IMR-90 (cell line): Measurements from ENCODE around the gene GGT6. TPM values are rescaled to one million over a fixed set of nuclear protein-coding genes. Genes with fewer than 3 reads are reported as not detected.

Experiments used
- ATAC-seq: fragments of 200-7000 bp; cut with Tn5 transposase; 2 replicates; pipeline ENCODE4 v1.9.1; 2020; ENCODE audit warnings: low read depth, mild to moderate bottlenecking, moderate library complexity
- BruUV-seq: library from RNA; stranded (reverse); fragments of 400-500 nt; replicated peaks from 2 replicates; lab custom pipeline; 2021; lab: Mats Ljungman, UMichigan
- CTCF ChIA-PET: fragments of 300-600 bp; formaldehyde crosslinking; extraction: SDS; loops from one replicate; lab custom pipeline; 2021; ENCODE audit warnings: antibody characterized with exemption; lab: Yijun Ruan, JAX
- POLR2A ChIA-PET: fragments of 300-600 bp; sonication (Branson Sonifier 250); formaldehyde crosslinking; loops from one replicate; lab custom pipeline; 2022; ENCODE audit warnings: antibody characterized with exemption; ENCODE audit not compliant: unreplicated experiment; lab: Charles Lee
- DNase-seq: peaks from one replicate; pipeline ENCODE4 v3.0.0; 2013
- H2AFZ ChIP-seq: replicated peaks from 2 replicates; pipeline ENCODE3; 2013; ENCODE audit warnings: low read length, mild to moderate bottlenecking; ENCODE audit not compliant: poor library complexity
- H2AK5ac ChIP-seq: 2 replicates; pipeline ENCODE4 v1.6.1; 2013; ENCODE audit warnings: low read depth, low read length, inconsistent platforms
- H2AK9ac ChIP-seq: replicated peaks from 2 replicates; pipeline ENCODE3; 2013; ENCODE audit warnings: mild to moderate bottlenecking, low read depth, low read length, moderate library complexity; ENCODE audit not compliant: poor library complexity
- H2BK120ac ChIP-seq: 2 replicates; pipeline ENCODE4 v1.6.1; 2013; ENCODE audit warnings: low read depth, low read length, inconsistent platforms
- H2BK15ac ChIP-seq: 3 replicates; pipeline ENCODE4 v1.6.1; 2013; ENCODE audit warnings: low read depth, low read length, inconsistent platforms
- H2BK20ac ChIP-seq: 2 replicates; pipeline ENCODE4 v1.6.1; 2013; ENCODE audit warnings: low read depth, mild to moderate bottlenecking, inconsistent platforms, low read length, moderate library complexity
- H2BK5ac ChIP-seq: 2 replicates; pipeline ENCODE4 v1.6.1; 2013; ENCODE audit warnings: mild to moderate bottlenecking, low read depth, low read length, inconsistent platforms; ENCODE audit not compliant: poor library complexity, severe bottlenecking
- H3K14ac ChIP-seq: replicated peaks from 2 replicates; pipeline ENCODE4 v1.6.1; 2013; ENCODE audit warnings: low read depth, low read length, inconsistent platforms
- H3K18ac ChIP-seq: 2 replicates; pipeline ENCODE4 v1.6.1; 2013; ENCODE audit warnings: low read depth, low read length, control low read depth
- H3K23ac ChIP-seq: 2 replicates; pipeline ENCODE4 v1.6.1; 2013; ENCODE audit warnings: low read depth, low read length, inconsistent platforms
- H3K27ac ChIP-seq: 2 replicates; pipeline ENCODE4 v1.5.1; 2013; ENCODE audit warnings: mild to moderate bottlenecking, control low read depth, low read length; ENCODE audit not compliant: insufficient read depth
- H3K27me3 ChIP-seq: 2 replicates; pipeline ENCODE4 v1.6.1; 2013; ENCODE audit warnings: low read length; ENCODE audit not compliant: control insufficient read depth, insufficient read depth
- H3K36me3 ChIP-seq: 2 replicates; pipeline ENCODE4 v1.6.1; 2013; ENCODE audit warnings: low read length, mixed read lengths; ENCODE audit not compliant: control insufficient read depth, insufficient read depth
- H3K4ac ChIP-seq: 2 replicates; pipeline ENCODE4 v1.6.1; 2013; ENCODE audit warnings: low read depth, low read length, inconsistent platforms
- H3K4me1 ChIP-seq: 2 replicates; pipeline ENCODE4 v1.6.1; 2013; ENCODE audit warnings: low read length, mixed read lengths; ENCODE audit not compliant: control insufficient read depth, insufficient read depth
- H3K4me2 ChIP-seq: 2 replicates; pipeline ENCODE4 v1.6.1; 2013; ENCODE audit warnings: low read depth, mild to moderate bottlenecking, control low read depth, low read length, moderate library complexity
- H3K4me3 ChIP-seq: 2 replicates; pipeline ENCODE4 v1.5.1; 2013; ENCODE audit warnings: low read depth, mild to moderate bottlenecking, control low read depth, low read length, moderate library complexity; ENCODE audit not compliant: insufficient read depth
- H3K56ac ChIP-seq: 2 replicates; pipeline ENCODE4 v1.6.1; 2013; ENCODE audit warnings: low read length, inconsistent platforms; ENCODE audit not compliant: insufficient read depth; ENCODE audit errors: extremely low read depth
- H3K79me1 ChIP-seq, 2 experiments: 2 replicates each; pipeline ENCODE4 v1.6.1; 2013; ENCODE audit warnings: low read length in 2 of 2, inconsistent platforms in 1 of 2, low read depth in 1 of 2
- H3K9ac ChIP-seq: 2 replicates; pipeline ENCODE4 v1.6.1; 2013; ENCODE audit warnings: low read depth, low read length, control low read depth
- H3K9me1 ChIP-seq: 2 replicates; pipeline ENCODE4 v1.6.1; 2013; ENCODE audit warnings: low read length, inconsistent platforms; ENCODE audit not compliant: insufficient read depth
- H3K9me3 ChIP-seq: 2 replicates; pipeline ENCODE4 v1.6.1; 2013; ENCODE audit warnings: low read length; ENCODE audit not compliant: control insufficient read depth, insufficient read depth
- H4K20me1 ChIP-seq: 2 replicates; pipeline ENCODE4 v1.6.1; 2013; ENCODE audit warnings: low read length, inconsistent platforms; ENCODE audit not compliant: insufficient read depth
- H4K5ac ChIP-seq: 2 replicates; pipeline ENCODE4 v1.6.1; 2013; ENCODE audit warnings: mild to moderate bottlenecking, low read depth, low read length, control low read depth
- H4K8ac ChIP-seq, 2 experiments: 2 replicates each; pipeline ENCODE4 v1.6.1; 2013; ENCODE audit warnings: low read depth in 2 of 2, low read length in 2 of 2, control low read depth in 1 of 2, inconsistent platforms in 1 of 2
- H4K91ac ChIP-seq: 2 replicates; pipeline ENCODE4 v1.6.1; 2013; ENCODE audit warnings: low read depth, low read length, inconsistent platforms; ENCODE audit not compliant: insufficient read depth
- BHLHE40 ChIP-seq: fragments of 150-350 bp; IDR thresholded peaks from 2 replicates; pipeline ENCODE4 v1.6.1; 2016; ENCODE audit warnings: mild to moderate bottlenecking, low read depth, low read length
- CEBPB ChIP-seq: IDR thresholded peaks from 2 replicates; pipeline ENCODE4 v1.6.1; 2012; ENCODE audit warnings: low read depth, low read length, improper control_type of control experiment
- CTCF ChIP-seq: conservative IDR thresholded peaks from 2 replicates; pipeline ENCODE4 v1.5.1; 2012; ENCODE audit warnings: mild to moderate bottlenecking, low read depth, low read length, improper control_type of control experiment
- ELK1 ChIP-seq: fragments of 150-350 bp; IDR thresholded peaks from 2 replicates; pipeline ENCODE4 v1.6.1; 2016; ENCODE audit warnings: low read depth, mild to moderate bottlenecking, low read length, moderate library complexity, borderline replicate concordance
- MAFK ChIP-seq: IDR thresholded peaks from 2 replicates; pipeline ENCODE4 v1.6.1; 2012; ENCODE audit warnings: low read depth, low read length, improper control_type of control experiment
- MAZ ChIP-seq: IDR thresholded peaks from 2 replicates; pipeline ENCODE4 v1.6.1; 2012; ENCODE audit warnings: low read depth, mild to moderate bottlenecking, low read length, improper control_type of control experiment, moderate library complexity, borderline replicate concordance
- MXI1 ChIP-seq: IDR thresholded peaks from 2 replicates; pipeline ENCODE4 v1.6.1; 2012; ENCODE audit warnings: low read depth, mild to moderate bottlenecking, low read length, moderate library complexity, borderline replicate concordance
- NFE2L2 ChIP-seq: fragments of 150-350 bp; IDR thresholded peaks from 2 replicates; pipeline ENCODE4 v1.6.1; 2016; ENCODE audit warnings: low read depth, mild to moderate bottlenecking, low read length
- POLR2A ChIP-seq: IDR thresholded peaks from 2 replicates; pipeline ENCODE4 v1.6.1; 2012; ENCODE audit warnings: mild to moderate bottlenecking, low read depth, low read length
- RAD21 ChIP-seq: IDR thresholded peaks from 2 replicates; pipeline ENCODE4 v1.6.1; 2012; ENCODE audit warnings: low read length, improper control_type of control experiment
- RCOR1 ChIP-seq: IDR thresholded peaks from 2 replicates; pipeline ENCODE4 v1.6.1; 2012; ENCODE audit warnings: mild to moderate bottlenecking, low read length, improper control_type of control experiment; ENCODE audit not compliant: insufficient replicate concordance
- RFX5 ChIP-seq: IDR thresholded peaks from 2 replicates; pipeline ENCODE4 v1.8.0; 2012; ENCODE audit warnings: low read depth, mild to moderate bottlenecking, low read length, moderate library complexity
- SMC3 ChIP-seq: fragments of 150-350 bp; IDR thresholded peaks from 2 replicates; pipeline ENCODE4 v1.6.1; 2016; ENCODE audit warnings: low read depth, mild to moderate bottlenecking, antibody characterized with exemption, low read length, moderate library complexity
- USF2 ChIP-seq: fragments of 150-350 bp; IDR thresholded peaks from 2 replicates; pipeline ENCODE4 v1.6.1; 2017; ENCODE audit warnings: mild to moderate bottlenecking, antibody characterized with exemption, low read length, low read depth
- WGBS, 2 experiments: methylation state at CpG; one replicate each; pipeline versions ENCODE4 v1.1.5 to v1.1.7; 2013; ENCODE audit warnings: missing lambda C conversion rate in 2 of 2; ENCODE audit not compliant: insufficient read length in 1 of 2; ENCODE audit errors: extremely low coverage in 2 of 2; 5-methylcytosine and 5-hydroxymethylcytosine counted together
- dilution Hi-C: fragments of 300-500 bp; cut with HindIII; formaldehyde crosslinking; loops from one replicate; pipeline ENCODE4 v1.14.3; 2018; ENCODE audit warnings: low sequenced_read_pairs; ENCODE audit not compliant: unreplicated experiment
- in situ Hi-C: fragments of 300-500 bp; cut with MboI; formaldehyde crosslinking; loops from 3 replicates; pipeline ENCODE4 v1.14.3; 2019; ENCODE audit warnings: low sequenced_read_pairs, inconsistent platforms, mixed read lengths
- intact Hi-C: fragments of 100-400 bp; cut with micrococcal nuclease; formaldehyde crosslinking; loops from 2 replicates; pipeline ENCODE4 v1.10.0; 2022
- polyA plus RNA-seq, 3 experiments: library from polyadenylated mRNA; depleted of rRNA; stranded (reverse); fragments of >200 nt; gene quantifications; 2 replicates each; pipeline ENCODE4 v1.2.3, GENCODE V29; 2012; ENCODE audit warnings: low replicate concordance in 1 of 3
- total RNA-seq: library from RNA; depleted of rRNA; stranded (reverse); fragments of >200 nt; gene quantifications from 2 replicates; pipeline ENCODE4 v1.2.3, GENCODE V29; 2012

The GGT6 gene
- total and polyA plus RNA-seq, 2 of the 4 experiments (the other 2 are of a cell fraction): not detected

GRCh38 chr17:4527566-4528125 is 32.7 kb downstream of the GGT6 start:
- Histone ChIP-seq H3K4ac (no peak overlapping the region), H4K20me1 (no peaks in the 10 kb centered on the region), H3K9me3 (no peaks in the 10 kb centered on the region), H2AK5ac (no peak overlapping the region), H4K91ac (no peak overlapping the region), H3K9ac (no peak overlapping the region), H2BK120ac (no peak overlapping the region), H3K4me3 (no peak overlapping the region), H3K36me3 (no peaks in the 10 kb centered on the region), H3K18ac (no peak overlapping the region), H3K9me1 (no peaks in the 10 kb centered on the region), H2BK15ac (no peak overlapping the region), H3K27ac (no peak overlapping the region), H3K14ac (no peak overlapping the region), H2BK20ac (no peak overlapping the region), H3K79me1 (no peaks in the 10 kb centered on the region), H4K5ac (no peak overlapping the region), H2BK5ac (no peak overlapping the region), H3K4me2 (no peak overlapping the region), H2AFZ (no peak overlapping the region), H3K23ac (no peak overlapping the region), H3K27me3 (peaks cover 27% of the 10 kb centered on the region), H3K4me1 (no peaks in the 10 kb centered on the region), H2AK9ac (no peak overlapping the region), H4K8ac (no peak overlapping the region), H3K56ac (no peak overlapping the region)
- no peak for DNase-seq
- intact Hi-C loops (no loop called here), dilution Hi-C loops (no loop called here), in situ Hi-C loops (no loop called here)
- no peak for TF ChIP-seq RFX5
- no peak for TF ChIP-seq POLR2A
- no peak for TF ChIP-seq MAZ
- TF ChIP-seq MXI1: no peak
- TF ChIP-seq RAD21: no peak
- TF ChIP-seq RCOR1: no peak
- TF ChIP-seq MAFK: no peak
- no peak for TF ChIP-seq CEBPB
- TF ChIP-seq NFE2L2: no peak
- no peak for TF ChIP-seq BHLHE40
- no peak for TF ChIP-seq ELK1
- TF ChIP-seq CTCF: no peak
- TF ChIP-seq SMC3: no peak
- TF ChIP-seq USF2: no peak
- BruUV-seq: no TSS peak
- 54% methylated on average over 4 of the region's 12 CpGs; no CpG with 5 or more reads in 1 of the 2 experiments for WGBS, 2 experiments
- ATAC-seq: no peak
- POLR2A ChIA-PET: no interaction called here
- CTCF ChIA-PET: interaction anchor here (0.9 kb wide), 1 partner anchor 31 kb away, joined by 4 read pairs; no protein-coding TSS in a partner anchor
